Measurements from ENCODE around the gene RHBDD1. TPM values are rescaled to one million over a fixed set of nuclear protein-coding genes. Genes with fewer than 3 reads are reported as not detected.

The RHBDD1 gene
- total RNA-seq, 1 donor from 2014 or later: 31.3 TPM

GRCh38 chr2:226910384-226910783, 74.5 kb downstream of the RHBDD1 start:
- no peak overlapping the region for H2AFZ ChIP-seq (ENCODE audit: low read depth, low read length)
- Mint-ChIP-seq H3K4me1 (ENCODE audit: low read depth, unreplicated experiment) (peaks cover 11% of the 10 kb centered on the region), H3K4me3 (ENCODE audit: unreplicated experiment) (no peak overlapping the region), H3K27ac (ENCODE audit: unreplicated experiment) (no peak overlapping the region), H3K9me3 (ENCODE audit: unreplicated experiment) (no peaks in the 10 kb centered on the region), H3K27me3 (ENCODE audit: low read depth, unreplicated experiment) (no peaks in the 10 kb centered on the region), H3K36me3 (ENCODE audit: low read depth, unreplicated experiment) (peaks cover 1% of the 10 kb centered on the region)
- no peaks in the 10 kb centered on the region for H3K27me3 ChIP-seq (ENCODE audit: insufficient read depth, low read length)
- H3K79me2 ChIP-seq (ENCODE audit: insufficient read depth, low read length): no peaks in the 10 kb centered on the region
- H3K4me3 ChIP-seq (ENCODE audit: insufficient read depth, low read depth, low read length): no peak overlapping the region
- H3K9ac ChIP-seq (ENCODE audit: low read length): no peak overlapping the region
- TF ChIP-seq EZH2 (IDR thresholded peaks at IDR 0.05; ENCODE audit: insufficient read depth, low read length): no peak
- TF ChIP-seq, protein P1, sequence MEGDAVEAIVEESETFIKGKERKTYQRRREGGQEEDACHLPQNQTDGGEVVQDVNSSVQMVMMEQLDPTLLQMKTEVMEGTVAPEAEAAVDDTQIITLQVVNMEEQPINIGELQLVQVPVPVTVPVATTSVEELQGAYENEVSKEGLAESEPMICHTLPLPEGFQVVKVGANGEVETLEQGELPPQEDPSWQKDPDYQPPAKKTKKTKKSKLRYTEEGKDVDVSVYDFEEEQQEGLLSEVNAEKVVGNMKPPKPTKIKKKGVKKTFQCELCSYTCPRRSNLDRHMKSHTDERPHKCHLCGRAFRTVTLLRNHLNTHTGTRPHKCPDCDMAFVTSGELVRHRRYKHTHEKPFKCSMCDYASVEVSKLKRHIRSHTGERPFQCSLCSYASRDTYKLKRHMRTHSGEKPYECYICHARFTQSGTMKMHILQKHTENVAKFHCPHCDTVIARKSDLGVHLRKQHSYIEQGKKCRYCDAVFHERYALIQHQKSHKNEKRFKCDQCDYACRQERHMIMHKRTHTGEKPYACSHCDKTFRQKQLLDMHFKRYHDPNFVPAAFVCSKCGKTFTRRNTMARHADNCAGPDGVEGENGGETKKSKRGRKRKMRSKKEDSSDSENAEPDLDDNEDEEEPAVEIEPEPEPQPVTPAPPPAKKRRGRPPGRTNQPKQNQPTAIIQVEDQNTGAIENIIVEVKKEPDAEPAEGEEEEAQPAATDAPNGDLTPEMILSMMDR (IDR thresholded peaks at IDR 0.05; ENCODE audit: insufficient read depth, low read depth, low read length): no peak
- H3K4me2 ChIP-seq (ENCODE audit: low read length): no peak overlapping the region
- H3K4me1 ChIP-seq (ENCODE audit: insufficient read depth, low read length): peaks cover 4% of the 10 kb centered on the region
- H3K9me3 ChIP-seq (ENCODE audit: insufficient read depth, low read depth, low read length): no peaks in the 10 kb centered on the region
- no peak overlapping the region for H3K27ac ChIP-seq (ENCODE audit: low read depth, low read length)
- no peaks in the 10 kb centered on the region for H4K20me1 ChIP-seq (ENCODE audit: insufficient read depth, low read length)
- DNase-seq (ENCODE audit: low read depth) (no peak), FAIRE-seq (no peak)
- H3K36me3 ChIP-seq (ENCODE audit: insufficient read depth, low read length): no peaks in the 10 kb centered on the region

- Histone ChIP-seq H3K4me2 (ENCODE audit: low read length) (no peak overlapping the region), H3K27ac (ENCODE audit: low read depth, low read length) (no peak overlapping the region), H3K9me3 (ENCODE audit: insufficient read depth, low read depth, low read length) (no peaks in the 10 kb centered on the region), H3K36me3 (ENCODE audit: insufficient read depth, low read length) (no peaks in the 10 kb centered on the region), H3K27me3 (ENCODE audit: insufficient read depth, low read length) (no peaks in the 10 kb centered on the region), H3K4me1 (ENCODE audit: insufficient read depth, low read length) (peaks cover 4% of the 10 kb centered on the region), H3K79me2 (ENCODE audit: insufficient read depth, low read length) (no peaks in the 10 kb centered on the region), H3K4me3 (ENCODE audit: insufficient read depth, low read depth, low read length) (no peak overlapping the region), H4K20me1 (ENCODE audit: insufficient read depth, low read length) (no peaks in the 10 kb centered on the region), H3K9ac (ENCODE audit: low read length) (no peak overlapping the region), H2AFZ (ENCODE audit: low read depth, low read length) (no peak overlapping the region)
- Mint-ChIP-seq H3K27me3 (ENCODE audit: low read depth, unreplicated experiment) (no peaks in the 10 kb centered on the region), H3K36me3 (ENCODE audit: low read depth, unreplicated experiment) (no peaks in the 10 kb centered on the region), H3K4me1 (ENCODE audit: low read depth, unreplicated experiment) (peaks cover 13% of the 10 kb centered on the region), H3K4me3 (ENCODE audit: unreplicated experiment) (no peak overlapping the region), H3K9me3 (ENCODE audit: unreplicated experiment) (no peaks in the 10 kb centered on the region), H3K27ac (ENCODE audit: unreplicated experiment) (no peak overlapping the region)
- FAIRE-seq (peak; percentile 13), DNase-seq (ENCODE audit: low read depth) (peak; percentile 63)
- TF ChIP-seq, protein P1 (IDR thresholded peaks at IDR 0.05; ENCODE audit: insufficient read depth, low read depth, low read length): no peak
These were observed 76.1 kb downstream of the RHBDD1 start for GRCh38 chr2:226911932-226912331.

- Mint-ChIP-seq H3K4me3 (ENCODE audit: unreplicated experiment) (no peak overlapping the region), H3K27ac (ENCODE audit: unreplicated experiment) (no peak overlapping the region), H3K9me3 (ENCODE audit: unreplicated experiment) (no peaks in the 10 kb centered on the region), H3K4me1 (ENCODE audit: low read depth, unreplicated experiment) (peaks cover 13% of the 10 kb centered on the region), H3K27me3 (ENCODE audit: low read depth, unreplicated experiment) (no peaks in the 10 kb centered on the region), H3K36me3 (ENCODE audit: low read depth, unreplicated experiment) (no peaks in the 10 kb centered on the region)
- Histone ChIP-seq H4K20me1 (ENCODE audit: insufficient read depth, low read length) (no peaks in the 10 kb centered on the region), H3K4me3 (ENCODE audit: insufficient read depth, low read depth, low read length) (no peak overlapping the region), H3K9me3 (ENCODE audit: insufficient read depth, low read depth, low read length) (no peaks in the 10 kb centered on the region), H3K27me3 (ENCODE audit: insufficient read depth, low read length) (no peaks in the 10 kb centered on the region), H3K9ac (ENCODE audit: low read length) (no peak overlapping the region), H3K36me3 (ENCODE audit: insufficient read depth, low read length) (no peaks in the 10 kb centered on the region), H3K4me1 (ENCODE audit: insufficient read depth, low read length) (peaks cover 4% of the 10 kb centered on the region), H2AFZ (ENCODE audit: low read depth, low read length) (no peak overlapping the region), H3K79me2 (ENCODE audit: insufficient read depth, low read length) (no peaks in the 10 kb centered on the region), H3K4me2 (ENCODE audit: low read length) (no peak overlapping the region), H3K27ac (ENCODE audit: low read depth, low read length) (no peak overlapping the region)
- no peak for FAIRE-seq
- DNase-seq (ENCODE audit: low read depth): no peak
- TF ChIP-seq, protein P1 (IDR thresholded peaks at IDR 0.05; ENCODE audit: insufficient read depth, low read depth, low read length): no peak
- no peak for TF ChIP-seq EZH2 (IDR thresholded peaks at IDR 0.05; ENCODE audit: insufficient read depth, low read length)
These were observed 77.8 kb downstream of the RHBDD1 start for GRCh38 chr2:226913641-226914040.
